ENCODE measurements around the gene MLNR.

Gene MLNR

GRCh38 chr13:49225223-49226042 lies 5.3 kb downstream of the MLNR start:
- DNase-seq: no peak

GRCh38 chr13:49226613-49227012 lies 6.5 kb downstream of the MLNR start:
- no peak for DNase-seq

- no peak for DNase-seq
Observed at GRCh38 chr13:49234741-49235140, 14.6 kb downstream of the MLNR start.

- DNase-seq: no peak
Observed at GRCh38 chr13:49235856-49236431, 15.8 kb downstream of the MLNR start.

GRCh38 chr13:49238621-49239020 lies 18.5 kb downstream of the MLNR start:
- no peak for DNase-seq

- no peak for DNase-seq
Observed at GRCh38 chr13:49240017-49240416, 19.9 kb downstream of the MLNR start.

GRCh38 chr13:49241296-49241695 lies 21.2 kb downstream of the MLNR start:
- no peak for DNase-seq

- DNase-seq: no peak
Observed at GRCh38 chr13:49245101-49245500, 25.0 kb downstream of the MLNR start.

- peak; percentile 3 for DNase-seq
Observed at GRCh38 chr13:49246850-49247642, 26.9 kb downstream of the MLNR start.

- peak; percentile 89 for DNase-seq
Observed at GRCh38 chr13:49247643-49248621, 27.8 kb downstream of the MLNR start, which contains the start of gene CDADC1. Gene CDADC1 (plus strand): TSS chr13:49247925. CDS start chr13:49248038, 113 bp downstream.

- DNase-seq: no peak
Observed at GRCh38 chr13:49248622-49249002, 28.5 kb downstream of the MLNR start.

GRCh38 chr13:49251326-49251725 lies 31.2 kb downstream of the MLNR start:
- no peak for DNase-seq

- DNase-seq: no peak
Observed at GRCh38 chr13:49253310-49253709, 33.2 kb downstream of the MLNR start.

- DNase-seq: no peak
Observed at GRCh38 chr13:49254007-49254406, 33.9 kb downstream of the MLNR start.

GRCh38 chr13:49256841-49257240 lies 36.7 kb downstream of the MLNR start:
- no peak for DNase-seq

- DNase-seq: no peak
Observed at GRCh38 chr13:49258089-49258796, 38.1 kb downstream of the MLNR start.

GRCh38 chr13:49259586-49259985 lies 39.4 kb downstream of the MLNR start:
- DNase-seq: no peak

GRCh38 chr13:49262634-49263033 lies 42.5 kb downstream of the MLNR start:
- no peak for DNase-seq

GRCh38 chr13:49265822-49266221 lies 45.7 kb downstream of the MLNR start:
- no peak for DNase-seq

- no peak for DNase-seq
Observed at GRCh38 chr13:49271264-49271663, 51.1 kb downstream of the MLNR start.

Measured in right kidney (tissue), 1 donor.